IMR-90 (cell line): ENCODE results near the gene PRDM10. TPM values are rescaled to one million over a fixed set of nuclear protein-coding genes. Genes with fewer than 3 reads are reported as not detected.

Source experiments
- ATAC-seq: fragments of 200-7000 bp; cut with Tn5 transposase; 2 replicates; pipeline ENCODE4 v1.9.1; 2020; ENCODE audit warnings: low read depth, mild to moderate bottlenecking, moderate library complexity
- BruUV-seq: library from RNA; stranded (reverse); fragments of 400-500 nt; replicated peaks from 2 replicates; lab custom pipeline; 2021; lab: Mats Ljungman, UMichigan
- CTCF ChIA-PET: fragments of 300-600 bp; formaldehyde crosslinking; extraction: SDS; loops from one replicate; lab custom pipeline; 2021; ENCODE audit warnings: antibody characterized with exemption; lab: Yijun Ruan, JAX
- POLR2A ChIA-PET: fragments of 300-600 bp; sonication (Branson Sonifier 250); formaldehyde crosslinking; loops from one replicate; lab custom pipeline; 2022; ENCODE audit warnings: antibody characterized with exemption; ENCODE audit not compliant: unreplicated experiment; lab: Charles Lee
- DNase-seq: peaks from one replicate; pipeline ENCODE4 v3.0.0; 2013
- H2AFZ ChIP-seq: replicated peaks from 2 replicates; pipeline ENCODE3; 2013; ENCODE audit warnings: low read length, mild to moderate bottlenecking; ENCODE audit not compliant: poor library complexity
- H2AK5ac ChIP-seq: 2 replicates; pipeline ENCODE4 v1.6.1; 2013; ENCODE audit warnings: low read depth, low read length, inconsistent platforms
- H2AK9ac ChIP-seq: replicated peaks from 2 replicates; pipeline ENCODE3; 2013; ENCODE audit warnings: mild to moderate bottlenecking, low read depth, low read length, moderate library complexity; ENCODE audit not compliant: poor library complexity
- H2BK120ac ChIP-seq: 2 replicates; pipeline ENCODE4 v1.6.1; 2013; ENCODE audit warnings: low read depth, low read length, inconsistent platforms
- H2BK15ac ChIP-seq: 3 replicates; pipeline ENCODE4 v1.6.1; 2013; ENCODE audit warnings: low read depth, low read length, inconsistent platforms
- H2BK20ac ChIP-seq: 2 replicates; pipeline ENCODE4 v1.6.1; 2013; ENCODE audit warnings: low read depth, mild to moderate bottlenecking, inconsistent platforms, low read length, moderate library complexity
- H2BK5ac ChIP-seq: 2 replicates; pipeline ENCODE4 v1.6.1; 2013; ENCODE audit warnings: mild to moderate bottlenecking, low read depth, low read length, inconsistent platforms; ENCODE audit not compliant: poor library complexity, severe bottlenecking
- H3K14ac ChIP-seq: replicated peaks from 2 replicates; pipeline ENCODE4 v1.6.1; 2013; ENCODE audit warnings: low read depth, low read length, inconsistent platforms
- H3K18ac ChIP-seq: 2 replicates; pipeline ENCODE4 v1.6.1; 2013; ENCODE audit warnings: low read depth, low read length, control low read depth
- H3K23ac ChIP-seq: 2 replicates; pipeline ENCODE4 v1.6.1; 2013; ENCODE audit warnings: low read depth, low read length, inconsistent platforms
- H3K27ac ChIP-seq: 2 replicates; pipeline ENCODE4 v1.5.1; 2013; ENCODE audit warnings: mild to moderate bottlenecking, control low read depth, low read length; ENCODE audit not compliant: insufficient read depth
- H3K27me3 ChIP-seq: 2 replicates; pipeline ENCODE4 v1.6.1; 2013; ENCODE audit warnings: low read length; ENCODE audit not compliant: control insufficient read depth, insufficient read depth
- H3K36me3 ChIP-seq: 2 replicates; pipeline ENCODE4 v1.6.1; 2013; ENCODE audit warnings: low read length, mixed read lengths; ENCODE audit not compliant: control insufficient read depth, insufficient read depth
- H3K4ac ChIP-seq: 2 replicates; pipeline ENCODE4 v1.6.1; 2013; ENCODE audit warnings: low read depth, low read length, inconsistent platforms
- H3K4me1 ChIP-seq: 2 replicates; pipeline ENCODE4 v1.6.1; 2013; ENCODE audit warnings: low read length, mixed read lengths; ENCODE audit not compliant: control insufficient read depth, insufficient read depth
- H3K4me2 ChIP-seq: 2 replicates; pipeline ENCODE4 v1.6.1; 2013; ENCODE audit warnings: low read depth, mild to moderate bottlenecking, control low read depth, low read length, moderate library complexity
- H3K4me3 ChIP-seq: 2 replicates; pipeline ENCODE4 v1.5.1; 2013; ENCODE audit warnings: low read depth, mild to moderate bottlenecking, control low read depth, low read length, moderate library complexity; ENCODE audit not compliant: insufficient read depth
- H3K56ac ChIP-seq: 2 replicates; pipeline ENCODE4 v1.6.1; 2013; ENCODE audit warnings: low read length, inconsistent platforms; ENCODE audit not compliant: insufficient read depth; ENCODE audit errors: extremely low read depth
- H3K79me1 ChIP-seq, 2 experiments: 2 replicates each; pipeline ENCODE4 v1.6.1; 2013; ENCODE audit warnings: low read length in 2 of 2, inconsistent platforms in 1 of 2, low read depth in 1 of 2
- H3K9ac ChIP-seq: 2 replicates; pipeline ENCODE4 v1.6.1; 2013; ENCODE audit warnings: low read depth, low read length, control low read depth
- H3K9me1 ChIP-seq: 2 replicates; pipeline ENCODE4 v1.6.1; 2013; ENCODE audit warnings: low read length, inconsistent platforms; ENCODE audit not compliant: insufficient read depth
- H3K9me3 ChIP-seq: 2 replicates; pipeline ENCODE4 v1.6.1; 2013; ENCODE audit warnings: low read length; ENCODE audit not compliant: control insufficient read depth, insufficient read depth
- H4K20me1 ChIP-seq: 2 replicates; pipeline ENCODE4 v1.6.1; 2013; ENCODE audit warnings: low read length, inconsistent platforms; ENCODE audit not compliant: insufficient read depth
- H4K5ac ChIP-seq: 2 replicates; pipeline ENCODE4 v1.6.1; 2013; ENCODE audit warnings: mild to moderate bottlenecking, low read depth, low read length, control low read depth
- H4K8ac ChIP-seq, 2 experiments: 2 replicates each; pipeline ENCODE4 v1.6.1; 2013; ENCODE audit warnings: low read depth in 2 of 2, low read length in 2 of 2, control low read depth in 1 of 2, inconsistent platforms in 1 of 2
- H4K91ac ChIP-seq: 2 replicates; pipeline ENCODE4 v1.6.1; 2013; ENCODE audit warnings: low read depth, low read length, inconsistent platforms; ENCODE audit not compliant: insufficient read depth
- CEBPB ChIP-seq: IDR thresholded peaks from 2 replicates; pipeline ENCODE4 v1.6.1; 2012; ENCODE audit warnings: low read depth, low read length, improper control_type of control experiment
- CHD1 ChIP-seq: IDR thresholded peaks from 2 replicates; pipeline ENCODE4 v1.6.1; 2012; ENCODE audit warnings: low read depth, low read length, improper control_type of control experiment
- CTCF ChIP-seq: conservative IDR thresholded peaks from 2 replicates; pipeline ENCODE4 v1.5.1; 2012; ENCODE audit warnings: mild to moderate bottlenecking, low read depth, low read length, improper control_type of control experiment
- FOS ChIP-seq: fragments of 150-350 bp; IDR thresholded peaks from 2 replicates; pipeline ENCODE4 v1.6.1; 2016; ENCODE audit warnings: low read depth, low read length
- MAFK ChIP-seq: IDR thresholded peaks from 2 replicates; pipeline ENCODE4 v1.6.1; 2012; ENCODE audit warnings: low read depth, low read length, improper control_type of control experiment
- MAZ ChIP-seq: IDR thresholded peaks from 2 replicates; pipeline ENCODE4 v1.6.1; 2012; ENCODE audit warnings: low read depth, mild to moderate bottlenecking, low read length, improper control_type of control experiment, moderate library complexity, borderline replicate concordance
- MXI1 ChIP-seq: IDR thresholded peaks from 2 replicates; pipeline ENCODE4 v1.6.1; 2012; ENCODE audit warnings: low read depth, mild to moderate bottlenecking, low read length, moderate library complexity, borderline replicate concordance
- NFE2L2 ChIP-seq: fragments of 150-350 bp; IDR thresholded peaks from 2 replicates; pipeline ENCODE4 v1.6.1; 2016; ENCODE audit warnings: low read depth, mild to moderate bottlenecking, low read length
- POLR2A ChIP-seq: IDR thresholded peaks from 2 replicates; pipeline ENCODE4 v1.6.1; 2012; ENCODE audit warnings: mild to moderate bottlenecking, low read depth, low read length
- RAD21 ChIP-seq: IDR thresholded peaks from 2 replicates; pipeline ENCODE4 v1.6.1; 2012; ENCODE audit warnings: low read length, improper control_type of control experiment
- RCOR1 ChIP-seq: IDR thresholded peaks from 2 replicates; pipeline ENCODE4 v1.6.1; 2012; ENCODE audit warnings: mild to moderate bottlenecking, low read length, improper control_type of control experiment; ENCODE audit not compliant: insufficient replicate concordance
- RFX5 ChIP-seq: IDR thresholded peaks from 2 replicates; pipeline ENCODE4 v1.8.0; 2012; ENCODE audit warnings: low read depth, mild to moderate bottlenecking, low read length, moderate library complexity
- SMC3 ChIP-seq: fragments of 150-350 bp; IDR thresholded peaks from 2 replicates; pipeline ENCODE4 v1.6.1; 2016; ENCODE audit warnings: low read depth, mild to moderate bottlenecking, antibody characterized with exemption, low read length, moderate library complexity
- USF2 ChIP-seq: fragments of 150-350 bp; IDR thresholded peaks from 2 replicates; pipeline ENCODE4 v1.6.1; 2017; ENCODE audit warnings: mild to moderate bottlenecking, antibody characterized with exemption, low read length, low read depth
- WGBS, 2 experiments: methylation state at CpG; one replicate each; pipeline versions ENCODE4 v1.1.5 to v1.1.7; 2013; ENCODE audit warnings: missing lambda C conversion rate in 2 of 2; ENCODE audit not compliant: insufficient read length in 1 of 2; ENCODE audit errors: extremely low coverage in 2 of 2; 5-methylcytosine and 5-hydroxymethylcytosine counted together
- dilution Hi-C: fragments of 300-500 bp; cut with HindIII; formaldehyde crosslinking; loops from one replicate; pipeline ENCODE4 v1.14.3; 2018; ENCODE audit warnings: low sequenced_read_pairs; ENCODE audit not compliant: unreplicated experiment
- in situ Hi-C: fragments of 300-500 bp; cut with MboI; formaldehyde crosslinking; loops from 3 replicates; pipeline ENCODE4 v1.14.3; 2019; ENCODE audit warnings: low sequenced_read_pairs, inconsistent platforms, mixed read lengths
- intact Hi-C: fragments of 100-400 bp; cut with micrococcal nuclease; formaldehyde crosslinking; loops from 2 replicates; pipeline ENCODE4 v1.10.0; 2022
- polyA plus RNA-seq, 3 experiments: library from polyadenylated mRNA; depleted of rRNA; stranded (reverse); fragments of >200 nt; gene quantifications; 2 replicates each; pipeline ENCODE4 v1.2.3, GENCODE V29; 2012; ENCODE audit warnings: low replicate concordance in 1 of 3
- total RNA-seq: library from RNA; depleted of rRNA; stranded (reverse); fragments of >200 nt; gene quantifications from 2 replicates; pipeline ENCODE4 v1.2.3, GENCODE V29; 2012

The PRDM10 gene
- total and polyA plus RNA-seq, 2 of the 4 experiments (the other 2 are of a cell fraction) = 3.1 to 6.5 TPM

GRCh38 chr11:129976328-129976727 is 26.3 kb downstream of the PRDM10 start:
- POLR2A ChIA-PET = no interaction called here
- Histone ChIP-seq H3K14ac (no peak overlapping the region), H2AFZ (no peak overlapping the region), H3K9ac (no peak overlapping the region), H4K8ac (no peak overlapping the region), H3K56ac (no peak overlapping the region), H2BK15ac (no peak overlapping the region), H3K27me3 (no peaks in the 10 kb centered on the region), H3K4me2 (no peak overlapping the region), H3K36me3 (no peaks in the 10 kb centered on the region), H4K91ac (no peak overlapping the region), H3K9me1 (peaks cover 10% of the 10 kb centered on the region), H3K18ac (no peak overlapping the region), H3K4me3 (no peak overlapping the region), H3K79me1 (peaks cover 18% of the 10 kb centered on the region in 2 experiments; a peak in 3 of 4 replicates), H3K4me1 (no peaks in the 10 kb centered on the region), H2BK5ac (no peak overlapping the region), H2AK5ac (no peak overlapping the region), H3K4ac (no peak overlapping the region), H2AK9ac (no peak overlapping the region), H3K23ac (no peak overlapping the region), H2BK20ac (no peak overlapping the region), H3K9me3 (no peaks in the 10 kb centered on the region), H4K20me1 (peaks cover 5% of the 10 kb centered on the region; the same call in 1 of the 2 replicates), H2BK120ac (no peak overlapping the region), H3K27ac (no peak overlapping the region), H4K5ac (no peak overlapping the region)
- dilution Hi-C loops (no loop called here), in situ Hi-C loops (no loop called here), intact Hi-C loops (no loop called here)
- BruUV-seq = no TSS peak
- WGBS, 2 experiments = 40% methylated on average over 1 of the region's 6 CpGs; no CpG with 5 or more reads in 1 of the 2 experiments
- TF ChIP-seq SMC3 (no peak), FOS (no peak), MAZ (no peak), CHD1 (no peak), CEBPB (no peak), MXI1 (no peak), RAD21 (no peak), NFE2L2 (no peak), RFX5 (no peak), MAFK (no peak), CTCF (no peak), USF2 (no peak), POLR2A (no peak), RCOR1 (no peak)
- DNase-seq (no peak), ATAC-seq (no peak)
- CTCF ChIA-PET = no interaction called here
